NCI-H2227 (cell line): ENCODE results near the gene LNPEP.

Experiments
- DNase-seq: peaks from one replicate; lab custom pipeline; 2025; ENCODE audit not compliant: unreplicated experiment; lab: John Stamatoyannopoulos, UW

LNPEP gene

GRCh38 chr5:96957254-96958049, 21.6 kb downstream of the LNPEP start:
- no peak for DNase-seq

GRCh38 chr5:96958977-96959376, 23.1 kb downstream of the LNPEP start:
- no peak for DNase-seq

- DNase-seq, result no peak
Observed at GRCh38 chr5:96961053-96961452, 25.2 kb downstream of the LNPEP start.

GRCh38 chr5:96962540-96962991, 26.7 kb downstream of the LNPEP start:
- no peak for DNase-seq

- DNase-seq, result no peak
Observed at GRCh38 chr5:96963267-96963666, 27.4 kb downstream of the LNPEP start.

GRCh38 chr5:96966801-96967200, 30.9 kb downstream of the LNPEP start:
- DNase-seq, result no peak

- no peak for DNase-seq
Observed at GRCh38 chr5:96967400-96967799, 31.5 kb downstream of the LNPEP start.

- no peak for DNase-seq
Observed at GRCh38 chr5:96968074-96968473, 32.2 kb downstream of the LNPEP start.

GRCh38 chr5:96968614-96969013, 32.7 kb downstream of the LNPEP start:
- no peak for DNase-seq

- no peak for DNase-seq
Observed at GRCh38 chr5:96969366-96969765, 33.5 kb downstream of the LNPEP start.

GRCh38 chr5:96972599-96973334, 36.9 kb downstream of the LNPEP start:
- no peak for DNase-seq

GRCh38 chr5:96973532-96974401, 37.9 kb downstream of the LNPEP start:
- no peak for DNase-seq

GRCh38 chr5:96975656-96976055, 39.8 kb downstream of the LNPEP start:
- no peak for DNase-seq

GRCh38 chr5:96977228-96977627, 41.3 kb downstream of the LNPEP start:
- DNase-seq, result no peak

- no peak for DNase-seq
Observed at GRCh38 chr5:96978812-96979449, 43.1 kb downstream of the LNPEP start.

GRCh38 chr5:96984506-96985192, 48.8 kb downstream of the LNPEP start:
- no peak for DNase-seq

- no peak for DNase-seq
Observed at GRCh38 chr5:96986450-96986849, 50.6 kb downstream of the LNPEP start.

- DNase-seq, result no peak
Observed at GRCh38 chr5:96990102-96990501, 54.2 kb downstream of the LNPEP start.

GRCh38 chr5:96991708-96992107, 55.8 kb downstream of the LNPEP start:
- DNase-seq, result no peak

- no peak for DNase-seq
Observed at GRCh38 chr5:96993760-96994159, 57.9 kb downstream of the LNPEP start.
